Activated T-cell treated with anti-CD3 and anti-CD28 coated beads, Interleukin-2, amount 50 U/mL, for 72 hours (primary cell): Measurements from ENCODE around the gene FAF1. TPM values are rescaled to one million over a fixed set of nuclear protein-coding genes. Genes with fewer than 3 reads are reported as not detected.
A peak's percentile ranks its signal among the peaks of the same experiment; 100 is the strongest.

Experiments
- ATAC-seq, 2 donors: fragments of 150-1000 bp; cut with Tn5 transposase; replicated peaks in 1 of 2; 2 replicates each; pipeline ENCODE4 v1.10.0; 2021; ENCODE audit warnings: moderate library complexity in 2 of 2, mild to moderate bottlenecking in 1 of 2
- DNase-seq, 2 donors: peaks; one replicate each; pipeline ENCODE4 v3.0.0; 2021 to 2022; ENCODE audit warnings: mixed read lengths in 1 of 2
- H3K27ac Mint-ChIP-seq: one replicate; pipeline ENCODE4 v1.8.0; 2022; ENCODE audit warnings: mild to moderate bottlenecking, moderate library complexity, mixed read lengths
- H3K27me3 Mint-ChIP-seq: one replicate; pipeline ENCODE4 v1.8.0; 2022; ENCODE audit warnings: low read depth, mixed read lengths
- H3K36me3 Mint-ChIP-seq, 2 donors: one replicate each; pipeline ENCODE4 v1.8.0; 2022; ENCODE audit warnings: mixed read lengths in 2 of 2, mild to moderate bottlenecking in 1 of 2; ENCODE audit not compliant: insufficient read depth in 2 of 2
- H3K4me1 Mint-ChIP-seq: one replicate; pipeline ENCODE4 v1.8.0; 2022; ENCODE audit warnings: low read depth, mixed read lengths
- H3K4me3 Mint-ChIP-seq, 2 donors: one replicate each; pipeline ENCODE4 v1.8.0; 2022; ENCODE audit warnings: mild to moderate bottlenecking in 2 of 2, mixed read lengths in 2 of 2, moderate library complexity in 2 of 2
- H3K9me3 Mint-ChIP-seq, 2 donors: one replicate each; pipeline ENCODE4 v1.8.0; 2022; ENCODE audit warnings: mixed read lengths in 2 of 2
- total RNA-seq, 2 donors: library from RNA; stranded (reverse); gene quantifications; one replicate each; pipeline ENCODE4 v1.2.3, GENCODE V29; 2022

The FAF1 gene
- total RNA-seq, 2 donors from 2014 or later: 65.7 to 83.0 TPM

GRCh38 chr1:50419192-50419906, 540.7 kb downstream of the FAF1 start:
- ATAC-seq: no peak
- Mint-ChIP-seq H3K4me1 (peaks cover 57% of the 10 kb centered on the region), H3K27ac (no peak overlapping the region), H3K27me3 (peaks cover 78% of the 10 kb centered on the region), H3K9me3 (peaks cover 0 to 1% of the 10 kb centered on the region in 2 donors), H3K4me3 (peak overlapping the region; percentile 60 to 68), H3K36me3 (peaks cover under 1 to 3% of the 10 kb centered on the region in 2 donors)
- no peak for DNase-seq

GRCh38 chr1:50418600-50419109, 541.4 kb downstream of the FAF1 start:
- H3K4me3 Mint-ChIP-seq: peak overlapping the region; percentile 50 to 74
- H3K36me3 Mint-ChIP-seq: peaks cover 0 to 2% of the 10 kb centered on the region in 2 donors
- DNase-seq: no peak
- peak in 1 of 2 donors; percentile 10 for ATAC-seq
- H3K27ac Mint-ChIP-seq: no peak overlapping the region
- H3K9me3 Mint-ChIP-seq: peaks cover 0 to 1% of the 10 kb centered on the region in 2 donors
- H3K4me1 Mint-ChIP-seq: peaks cover 50% of the 10 kb centered on the region
- peaks cover 79% of the 10 kb centered on the region for H3K27me3 Mint-ChIP-seq

DNA sequence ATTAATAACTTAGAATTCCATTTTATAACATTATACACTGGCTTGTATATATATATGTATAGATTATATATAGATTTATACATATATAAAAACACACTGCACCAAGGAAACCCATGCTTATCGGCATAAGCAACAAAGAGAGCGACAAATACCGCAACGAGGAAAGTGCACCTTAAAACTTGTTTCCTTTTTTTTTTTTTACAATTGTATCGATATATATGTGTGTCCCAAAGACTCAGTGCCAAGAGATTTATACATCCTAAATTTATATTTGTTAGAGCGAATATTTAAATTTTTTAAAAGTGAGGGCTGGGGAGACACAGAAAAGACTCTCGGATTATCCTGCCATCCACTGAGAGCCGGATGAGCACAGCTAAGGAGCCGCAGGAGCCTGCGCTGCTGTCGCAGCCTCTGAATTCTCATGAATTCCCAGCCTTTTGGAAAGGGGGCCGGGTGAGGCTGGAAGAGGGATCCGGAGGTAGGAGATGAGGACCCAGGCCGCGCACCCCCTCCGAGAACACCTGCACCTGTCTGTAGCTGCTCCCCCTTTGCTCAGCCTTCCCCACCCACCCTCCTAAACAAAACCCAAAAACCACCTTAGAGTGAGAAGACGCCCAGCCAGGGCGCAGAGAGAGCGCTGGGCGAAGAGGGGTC, 542.0 kb downstream of the FAF1 start:
- Mint-ChIP-seq H3K4me1 (peaks cover 45% of the 10 kb centered on the region), H3K27ac (peak overlapping the region; percentile 71), H3K27me3 (peaks cover 81% of the 10 kb centered on the region), H3K36me3 (peaks cover 0 to 3% of the 10 kb centered on the region in 2 donors), H3K9me3 (peaks cover 0 to 1% of the 10 kb centered on the region in 2 donors), H3K4me3 (peak overlapping the region; percentile 33 to 74)
- ATAC-seq (no peak), DNase-seq (no peak)

DNA sequence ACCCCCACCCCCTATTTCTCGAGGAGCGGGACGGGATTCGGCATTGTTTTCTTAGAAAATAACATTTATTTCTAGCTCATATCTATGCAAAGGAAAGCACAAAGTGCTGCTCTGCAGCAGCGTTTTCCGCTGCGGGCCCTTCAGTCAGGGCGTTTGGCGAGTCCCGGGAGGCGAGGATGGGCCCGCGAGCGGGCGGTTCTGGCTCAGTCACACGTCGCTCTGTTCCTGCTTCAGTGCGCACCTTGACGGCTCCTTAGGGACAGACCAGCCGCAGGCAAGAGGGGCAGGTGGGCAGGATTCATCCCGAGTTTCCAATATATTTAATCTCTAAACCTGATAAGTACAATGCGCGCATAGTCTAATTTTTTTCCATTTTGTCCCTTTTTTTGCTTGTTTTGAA, 542.6 kb downstream of the FAF1 start:
- peaks cover 0 to 4% of the 10 kb centered on the region in 2 donors for H3K9me3 Mint-ChIP-seq
- DNase-seq (no peak), ATAC-seq (no peak)
- H3K27ac Mint-ChIP-seq: peak overlapping the region; percentile 71
- peaks cover 81% of the 10 kb centered on the region for H3K27me3 Mint-ChIP-seq
- peaks cover 39% of the 10 kb centered on the region for H3K4me1 Mint-ChIP-seq
- H3K4me3 Mint-ChIP-seq: peak overlapping the region in 1 of 2 donors; percentile 34
- H3K36me3 Mint-ChIP-seq: peaks cover 0 to 5% of the 10 kb centered on the region in 2 donors

- no peak overlapping the region for H3K27ac Mint-ChIP-seq
- H3K4me3 Mint-ChIP-seq: peak overlapping the region; percentile 10 to 38
- DNase-seq: no peak
Measured at GRCh38 chr1:50416553-50417453, 543.3 kb downstream of the FAF1 start.

DNA sequence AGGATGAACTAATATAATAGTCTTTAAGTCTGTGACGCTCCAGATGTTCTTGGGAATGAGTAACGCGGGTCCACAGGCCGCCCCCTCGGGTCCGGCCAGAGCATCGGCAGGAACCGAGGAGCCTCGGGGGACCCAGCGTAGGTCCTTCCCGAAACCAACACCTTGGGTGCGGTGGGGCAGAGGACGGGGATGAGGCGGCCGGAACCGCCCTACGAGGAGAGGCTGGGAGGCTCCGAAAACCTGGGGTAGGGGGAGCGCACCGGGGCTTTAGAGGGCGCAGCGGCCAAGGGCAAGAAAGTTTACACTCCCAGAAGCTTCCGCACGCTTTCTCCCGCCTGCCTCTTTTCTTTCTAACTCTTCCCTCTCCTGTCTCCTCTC, 543.9 kb downstream of the FAF1 start:
- H3K36me3 Mint-ChIP-seq: peaks cover 0 to 5% of the 10 kb centered on the region in 2 donors
- DNase-seq (no peak), ATAC-seq (no peak)
- peak overlapping the region; percentile 10 to 38 for H3K4me3 Mint-ChIP-seq
- peaks cover 72% of the 10 kb centered on the region for H3K27me3 Mint-ChIP-seq
- peaks cover 29% of the 10 kb centered on the region for H3K4me1 Mint-ChIP-seq
- H3K9me3 Mint-ChIP-seq: peaks cover 0 to 4% of the 10 kb centered on the region in 2 donors
- H3K27ac Mint-ChIP-seq: no peak overlapping the region

More at GRCh38 chr1:50416553-50417453, 543.3 kb downstream of the FAF1 start:
- Mint-ChIP-seq H3K36me3 (peaks cover 0 to 5% of the 10 kb centered on the region in 2 donors), H3K9me3 (peaks cover 0 to 4% of the 10 kb centered on the region in 2 donors), H3K27me3 (peaks cover 77% of the 10 kb centered on the region), H3K4me1 (peaks cover 34% of the 10 kb centered on the region)
- no peak for ATAC-seq

DNA sequence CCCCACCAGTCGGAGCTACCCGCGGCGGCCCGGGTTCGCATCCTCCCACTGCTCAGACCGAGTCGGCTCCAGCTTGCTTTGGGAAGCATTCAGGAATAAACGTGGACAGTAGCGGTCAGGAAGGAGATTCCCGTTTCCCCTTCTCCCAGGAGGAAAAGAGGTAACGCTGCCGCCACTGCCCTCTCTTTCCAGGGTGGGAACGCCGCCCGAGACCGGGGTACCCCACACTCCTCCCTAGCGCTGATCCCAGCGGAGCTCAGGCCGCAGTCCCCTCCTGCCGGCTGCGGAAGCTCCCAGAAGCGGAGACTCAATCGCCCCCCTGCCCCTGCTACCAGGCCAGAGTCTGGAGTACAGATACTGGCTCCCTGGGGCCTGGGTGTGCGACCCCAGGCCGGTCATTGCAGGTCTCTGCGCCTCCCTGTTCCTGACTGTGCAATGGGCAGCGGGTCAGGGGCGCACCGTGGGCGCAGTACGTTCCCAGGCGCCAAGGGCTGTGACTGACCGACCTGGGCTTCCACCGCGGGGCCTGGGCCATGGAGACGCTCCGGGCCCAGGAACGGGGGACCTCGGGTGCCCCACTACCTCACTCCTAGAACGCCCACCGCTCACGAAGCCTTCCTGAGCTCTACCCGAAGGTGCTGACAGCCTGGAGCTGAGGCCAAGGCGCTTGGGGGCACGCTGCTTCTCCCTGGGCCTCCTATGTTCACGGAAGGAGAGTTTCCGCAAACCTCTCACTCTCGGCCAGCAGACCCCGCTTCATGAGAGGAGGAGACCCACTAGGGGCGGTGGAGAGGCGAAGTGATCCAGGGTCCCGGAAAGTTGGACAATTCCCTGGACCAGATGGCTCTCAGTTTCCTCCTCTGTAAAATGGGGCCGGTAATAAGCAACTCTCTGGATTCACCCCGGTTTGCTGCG, 544.6 kb downstream of the FAF1 start:
- peaks cover 0 to 5% of the 10 kb centered on the region in 2 donors for H3K36me3 Mint-ChIP-seq
- DNase-seq (no peak), ATAC-seq (no peak)
- no peak overlapping the region for H3K27ac Mint-ChIP-seq
- peaks cover 27% of the 10 kb centered on the region for H3K4me1 Mint-ChIP-seq
- H3K9me3 Mint-ChIP-seq: peaks cover 0 to 6% of the 10 kb centered on the region in 2 donors
- peaks cover 70% of the 10 kb centered on the region for H3K27me3 Mint-ChIP-seq
- no peak overlapping the region for H3K4me3 Mint-ChIP-seq

- DNase-seq (no peak), ATAC-seq (no peak)
- Mint-ChIP-seq H3K36me3 (peaks cover 0 to 5% of the 10 kb centered on the region in 2 donors), H3K4me1 (peaks cover 21% of the 10 kb centered on the region), H3K27ac (no peak overlapping the region), H3K9me3 (peaks cover 0 to 6% of the 10 kb centered on the region in 2 donors), H3K4me3 (no peak overlapping the region), H3K27me3 (peaks cover 69% of the 10 kb centered on the region)
Measured at GRCh38 chr1:50414853-50415234, 545.2 kb downstream of the FAF1 start.

DNA sequence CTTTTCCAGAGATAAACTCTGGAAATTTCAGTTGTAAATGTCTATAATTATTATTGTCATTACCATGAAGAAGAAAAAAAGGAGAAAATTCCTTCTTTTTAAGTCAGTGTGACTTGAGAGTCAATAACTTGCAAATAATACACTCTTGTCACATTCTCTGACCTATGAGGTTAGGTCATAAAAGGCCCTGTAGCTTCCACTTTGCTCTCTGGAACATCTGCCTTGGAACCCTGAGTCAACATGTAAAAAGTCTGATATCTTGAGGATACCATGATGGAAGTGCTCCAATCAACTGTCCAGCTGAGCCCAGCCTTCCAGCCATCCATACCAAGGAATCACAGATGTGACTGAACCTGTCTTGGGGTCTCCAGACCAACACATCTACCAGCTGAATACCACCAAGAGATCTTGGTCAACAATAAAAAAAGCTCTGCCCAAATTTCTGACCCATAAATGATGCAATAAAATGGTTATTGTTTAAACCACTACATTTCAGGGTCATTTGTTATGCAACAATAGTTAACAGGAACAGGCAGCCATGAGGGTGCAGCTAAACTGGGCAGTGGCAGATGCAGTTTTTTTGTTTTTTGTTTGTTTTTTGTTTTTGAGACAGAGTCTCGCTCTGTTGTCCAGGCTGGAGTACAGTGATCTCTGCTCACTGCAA, 547.1 kb downstream of the FAF1 start:
- H3K27ac Mint-ChIP-seq: no peak overlapping the region
- peaks cover 65% of the 10 kb centered on the region for H3K27me3 Mint-ChIP-seq

DNA sequence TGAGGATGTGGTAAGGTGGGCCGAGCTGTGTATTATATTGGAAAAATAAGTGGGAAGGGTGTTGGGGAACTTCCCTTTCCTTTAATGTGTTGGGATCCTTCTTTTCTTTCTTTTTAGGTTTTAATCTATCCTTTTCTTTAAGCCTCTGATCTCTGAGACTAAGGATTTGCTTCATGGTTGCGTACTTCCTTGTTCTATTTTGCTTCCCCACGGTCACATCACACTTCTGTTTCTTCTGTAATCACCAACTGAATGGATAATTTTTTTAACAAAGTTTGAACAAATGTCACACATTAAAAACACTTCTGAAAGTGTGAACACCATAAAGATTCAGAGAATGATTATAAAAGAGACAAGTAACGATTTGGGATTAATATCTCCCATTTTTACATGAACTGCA, 554.3 kb downstream of the FAF1 start:
- Mint-ChIP-seq H3K9me3 (no peaks in the 10 kb centered on the region), H3K4me3 (no peak overlapping the region)

More for the DNA sequence above, 547.1 kb downstream of the FAF1 start:
- DNase-seq: no peak
- H3K4me3 Mint-ChIP-seq: no peak overlapping the region
- H3K9me3 Mint-ChIP-seq: peaks cover 0 to 6% of the 10 kb centered on the region in 2 donors
- H3K4me1 Mint-ChIP-seq: peaks cover 16% of the 10 kb centered on the region
- peaks cover 0 to 5% of the 10 kb centered on the region in 2 donors for H3K36me3 Mint-ChIP-seq
- ATAC-seq: no peak

GRCh38 chr1:50393522-50394120, 566.4 kb downstream of the FAF1 start:
- H3K9me3 Mint-ChIP-seq: peaks cover 2 to 3% of the 10 kb centered on the region in 2 donors
- DNase-seq (no peak), ATAC-seq (no peak)
- peaks cover 29% of the 10 kb centered on the region for H3K27me3 Mint-ChIP-seq
- H3K36me3 Mint-ChIP-seq: peaks cover 0 to 1% of the 10 kb centered on the region in 2 donors
- no peaks in the 10 kb centered on the region for H3K4me1 Mint-ChIP-seq
- H3K27ac Mint-ChIP-seq: no peak overlapping the region
- no peak overlapping the region for H3K4me3 Mint-ChIP-seq

More for the DNA sequence above, 554.3 kb downstream of the FAF1 start:
- Mint-ChIP-seq H3K27ac (no peak overlapping the region), H3K4me1 (no peaks in the 10 kb centered on the region), H3K36me3 (peaks cover 0 to 2% of the 10 kb centered on the region in 2 donors), H3K27me3 (peaks cover 37% of the 10 kb centered on the region)
- DNase-seq: no peak
- ATAC-seq: no peak
